GM12878 (cell line): ENCODE results near the gene ARAP1.

Experiments used
- CTCF ChIP-seq, 3 experiments: IDR thresholded peaks in 2 of 3; conservative IDR thresholded peaks in 1 of 3; 2 replicates each; pipeline ENCODE4 v1.5.1; 2011; ENCODE audit warnings: low read depth in 3 of 3, low read length in 3 of 3, mild to moderate bottlenecking in 3 of 3, control low read depth in 2 of 3, moderate library complexity in 2 of 3, inconsistent platforms in 1 of 3, mixed read lengths in 1 of 3; ENCODE audit not compliant: control insufficient read depth in 2 of 3, insufficient read depth in 1 of 3; ENCODE audit errors: extremely low read depth in 1 of 3
- EED ChIP-seq: sonication (generic); IDR thresholded peaks from 2 replicates; pipeline ENCODE4 v1.6.1; 2016; ENCODE audit warnings: antibody characterized with exemption, low read depth
- ETV6 ChIP-seq, 2 experiments: fragments of 450-650 bp in 1 of 2; IDR thresholded peaks in 1 of 2; conservative IDR thresholded peaks in 1 of 2; 2 replicates each; pipeline ENCODE4 v1.6.1; 2014; ENCODE audit warnings: antibody characterized with exemption in 1 of 2, borderline replicate concordance in 1 of 2, low read depth in 1 of 2, mild to moderate bottlenecking in 1 of 2, moderate library complexity in 1 of 2
- KDM1A ChIP-seq: fragments of 200-600 bp; sonication (generic); IDR thresholded peaks from 2 replicates; pipeline ENCODE4 v1.6.1; 2016; ENCODE audit warnings: borderline replicate concordance
- NFYA ChIP-seq: IDR thresholded peaks from 2 replicates; pipeline ENCODE4 v1.6.1; 2011; ENCODE audit warnings: low read depth, mild to moderate bottlenecking, low read length, improper control_type of control experiment, borderline replicate concordance
- PML ChIP-seq: IDR thresholded peaks from 2 replicates; pipeline ENCODE4 v1.6.1; 2012; ENCODE audit warnings: low read length, inconsistent platforms
- SMC3 ChIP-seq: IDR thresholded peaks from 2 replicates; pipeline ENCODE4 v1.6.1; 2011; ENCODE audit warnings: low read length, improper control_type of control experiment, borderline replicate concordance
- TARDBP ChIP-seq: IDR thresholded peaks from 2 replicates; pipeline ENCODE4 v1.6.1; 2016; ENCODE audit warnings: borderline replicate concordance
- ZBTB33 ChIP-seq: fragments of 450-650 bp; IDR thresholded peaks from 2 replicates; pipeline ENCODE4 v1.6.1; 2017; ENCODE audit warnings: mild to moderate bottlenecking

- TF ChIP-seq CTCF (IDR thresholded peaks at IDR 0.05 in 2 of 3, conservative IDR thresholded peaks at IDR 0.05 in 1 of 3; ENCODE audit: control insufficient read depth in 2 of 3, extremely low read depth in 1 of 3, insufficient read depth in 1 of 3, low read depth in 3 of 3, low read length in 3 of 3): no peak
- no peak for TF ChIP-seq ZBTB33
- TF ChIP-seq KDM1A: no peak
- TF ChIP-seq NFYA: no peak
- no peak for TF ChIP-seq ETV6 (conservative IDR thresholded peaks at IDR 0.05 in 1 of 2, IDR thresholded peaks at IDR 0.05 in 1 of 2; ENCODE audit: borderline replicate concordance in 1 of 2, low read depth in 1 of 2)
- no peak for TF ChIP-seq PML
- no peak for TF ChIP-seq SMC3
- no peak for TF ChIP-seq TARDBP
- no peak for TF ChIP-seq EED
Measured at GRCh38 chr11:72661486-72661885, 90.7 kb downstream of the ARAP1 start.
